OCI-LY3 (cell line): ENCODE data around the gene SLC2A4.
A peak's percentile ranks its signal among the peaks of the same experiment; 100 is the strongest.

Experiments used
- H2AFZ ChIP-seq: fragments of 200-600, 300-600 bp; shearing (Covaris generic); 2 replicates; pipeline ENCODE4 v1.6.0; 2014; ENCODE audit warnings: antibody characterized with exemption, low read depth, low read length
- H3K27ac ChIP-seq: fragments of 200-600, 300-600 bp; sonication (generic); 2 replicates; pipeline ENCODE4 v1.5.1; 2014; ENCODE audit warnings: mild to moderate bottlenecking, low read length, moderate library complexity, mixed read lengths
- H3K27me3 ChIP-seq: fragments of 200-600, 300-600 bp; sonication (generic); 2 replicates; pipeline ENCODE4 v1.6.1; 2014; ENCODE audit warnings: low read depth, low read length, mixed read lengths
- H3K36me3 ChIP-seq: fragments of 200-600, 300-600 bp; sonication (generic); replicated peaks from 2 replicates; pipeline ENCODE3; 2014; ENCODE audit warnings: low read depth, low read length, mixed read lengths
- H3K4me1 ChIP-seq: fragments of 300-600, 200-600 bp; sonication (generic); 2 replicates; pipeline ENCODE4 v1.6.1; 2014; ENCODE audit warnings: low read length, mixed read lengths
- H3K4me2 ChIP-seq: fragments of 200-600, 300-600 bp; sonication (generic); 2 replicates; pipeline ENCODE4 v1.6.1; 2014; ENCODE audit warnings: low read length, mixed read lengths
- H3K4me3 ChIP-seq: fragments of 300-600, 200-600 bp; sonication (generic); 2 replicates; pipeline ENCODE4 v1.5.1; 2014; ENCODE audit warnings: antibody characterized with exemption, mild to moderate bottlenecking, low read length, moderate library complexity
- H3K79me2 ChIP-seq: fragments of 300-600, 200-600 bp; shearing (Covaris generic); 2 replicates; pipeline ENCODE4 v1.6.1; 2014; ENCODE audit warnings: mild to moderate bottlenecking, low read length, mixed read lengths
- H3K9ac ChIP-seq: fragments of 300-600, 200-600 bp; shearing (Covaris generic); 2 replicates; pipeline ENCODE4 v1.6.0; 2014; ENCODE audit warnings: mild to moderate bottlenecking, low read length, moderate library complexity
- H3K9me3 ChIP-seq: fragments of 200-600, 300-600 bp; shearing (Covaris generic); 2 replicates; pipeline ENCODE4 v1.6.1; 2014; ENCODE audit warnings: low read length, mixed read lengths; ENCODE audit not compliant: insufficient read depth
- H4K20me1 ChIP-seq: fragments of 200-600, 300-600 bp; sonication (generic); 2 replicates; pipeline ENCODE4 v1.6.1; 2016; ENCODE audit warnings: low read length, mixed read lengths; ENCODE audit not compliant: insufficient read depth
- EZH2phosphoT487 ChIP-seq: fragments of 200-600 bp; shearing (Covaris generic); IDR thresholded peaks from 2 replicates; pipeline ENCODE4 v1.6.1; 2018; ENCODE audit warnings: antibody characterized with exemption, mixed run types, low read depth
- TF ChIP-seq, protein P1 (sequence below): fragments of 200-600, 300-600 bp; sonication (generic); IDR thresholded peaks from 2 replicates; pipeline ENCODE4 v1.5.1; 2014; ENCODE audit warnings: antibody characterized with exemption, low read length, low read depth

SLC2A4 gene

DNA sequence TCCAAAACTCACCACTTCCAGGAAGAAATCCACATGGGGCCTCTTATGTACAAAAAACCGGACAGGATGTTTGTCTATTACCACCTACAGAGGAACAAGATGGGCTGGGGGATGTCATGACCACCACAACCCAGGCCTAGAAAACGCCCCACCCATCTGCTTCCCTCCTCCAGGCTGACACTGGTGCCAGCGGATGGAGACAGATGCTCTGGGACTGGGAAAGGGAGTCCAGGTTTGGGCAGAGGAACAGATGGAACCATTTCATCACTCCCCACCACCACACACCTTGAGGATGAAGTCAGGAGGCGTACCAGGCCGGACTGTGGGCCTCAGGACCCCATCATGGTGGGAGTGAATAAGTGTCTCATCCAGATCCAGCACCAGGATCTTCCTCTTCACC is 34.7 kb upstream of the SLC2A4 start:
- Histone ChIP-seq H3K27ac (no peak overlapping the region), H3K36me3 (peaks cover 5% of the 10 kb centered on the region), H2AFZ (no peak overlapping the region), H3K9me3 (no peaks in the 10 kb centered on the region), H3K27me3 (no peaks in the 10 kb centered on the region), H3K79me2 (peaks cover 61% of the 10 kb centered on the region), H3K4me3 (no peak overlapping the region), H3K4me1 (peaks cover 14% of the 10 kb centered on the region), H3K4me2 (no peak overlapping the region), H4K20me1 (peaks cover 8% of the 10 kb centered on the region), H3K9ac (no peak overlapping the region)
- no peak for TF ChIP-seq EZH2phosphoT487
- TF ChIP-seq, protein P1, sequence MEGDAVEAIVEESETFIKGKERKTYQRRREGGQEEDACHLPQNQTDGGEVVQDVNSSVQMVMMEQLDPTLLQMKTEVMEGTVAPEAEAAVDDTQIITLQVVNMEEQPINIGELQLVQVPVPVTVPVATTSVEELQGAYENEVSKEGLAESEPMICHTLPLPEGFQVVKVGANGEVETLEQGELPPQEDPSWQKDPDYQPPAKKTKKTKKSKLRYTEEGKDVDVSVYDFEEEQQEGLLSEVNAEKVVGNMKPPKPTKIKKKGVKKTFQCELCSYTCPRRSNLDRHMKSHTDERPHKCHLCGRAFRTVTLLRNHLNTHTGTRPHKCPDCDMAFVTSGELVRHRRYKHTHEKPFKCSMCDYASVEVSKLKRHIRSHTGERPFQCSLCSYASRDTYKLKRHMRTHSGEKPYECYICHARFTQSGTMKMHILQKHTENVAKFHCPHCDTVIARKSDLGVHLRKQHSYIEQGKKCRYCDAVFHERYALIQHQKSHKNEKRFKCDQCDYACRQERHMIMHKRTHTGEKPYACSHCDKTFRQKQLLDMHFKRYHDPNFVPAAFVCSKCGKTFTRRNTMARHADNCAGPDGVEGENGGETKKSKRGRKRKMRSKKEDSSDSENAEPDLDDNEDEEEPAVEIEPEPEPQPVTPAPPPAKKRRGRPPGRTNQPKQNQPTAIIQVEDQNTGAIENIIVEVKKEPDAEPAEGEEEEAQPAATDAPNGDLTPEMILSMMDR = no peak

DNA sequence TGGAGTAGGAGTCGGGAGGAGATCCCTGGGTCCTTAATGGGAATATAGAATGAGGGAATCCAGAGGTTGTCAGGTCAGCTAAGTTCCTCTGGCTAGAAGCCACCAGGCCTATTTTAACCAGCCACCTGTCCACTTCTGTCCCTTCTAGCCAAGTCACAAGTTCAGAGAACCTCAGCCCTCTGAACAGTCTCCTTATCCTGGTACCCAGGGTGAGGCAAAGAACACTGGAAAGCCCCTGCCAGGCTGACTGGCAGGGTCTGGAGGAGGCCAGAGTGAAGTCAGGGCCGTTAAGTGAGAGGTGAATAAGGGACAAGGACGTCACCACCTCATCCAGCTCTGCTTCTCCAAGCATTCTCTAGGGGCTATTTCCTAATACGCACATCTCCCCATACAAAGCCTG is 32.7 kb upstream of the SLC2A4 start:
- Histone ChIP-seq H3K9me3 (no peaks in the 10 kb centered on the region), H3K27ac (no peak overlapping the region), H3K4me3 (no peak overlapping the region), H2AFZ (no peak overlapping the region), H3K27me3 (no peaks in the 10 kb centered on the region), H3K36me3 (peaks cover 3% of the 10 kb centered on the region), H3K9ac (no peak overlapping the region), H3K4me2 (peak overlapping the region; percentile 95), H3K79me2 (peaks cover 69% of the 10 kb centered on the region), H4K20me1 (peaks cover 8% of the 10 kb centered on the region), H3K4me1 (peaks cover 16% of the 10 kb centered on the region)
- no peak for TF ChIP-seq EZH2phosphoT487
- TF ChIP-seq, protein P1 = no peak

DNA sequence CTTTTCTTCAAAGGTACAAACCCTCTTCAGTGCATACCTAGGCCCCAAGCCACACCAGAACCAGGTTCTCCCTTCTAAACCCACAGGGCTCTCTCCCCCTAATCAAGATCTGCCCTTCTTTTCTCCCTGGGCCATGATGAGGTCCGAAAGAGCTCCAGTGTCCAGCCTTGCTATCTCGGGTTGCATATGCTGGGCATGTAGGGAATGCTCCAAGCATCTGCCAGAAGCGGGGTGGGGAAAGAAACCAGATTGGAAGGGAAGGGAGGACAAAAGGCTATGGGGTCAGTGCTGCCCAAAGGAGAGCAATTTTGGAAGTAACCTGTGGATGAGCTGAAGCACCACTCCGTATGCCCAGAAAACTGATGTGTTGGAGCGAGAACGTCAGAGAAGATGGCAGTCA is 32.3 kb upstream of the SLC2A4 start:
- H3K27me3 ChIP-seq = no peaks in the 10 kb centered on the region
- H3K4me1 ChIP-seq = peaks cover 16% of the 10 kb centered on the region
- H3K9ac ChIP-seq = peak overlapping the region; percentile 98; the same call in 1 of the 2 replicates
- H3K4me3 ChIP-seq = peak overlapping the region; percentile 98
- H3K36me3 ChIP-seq = peaks cover 6% of the 10 kb centered on the region
- no peak overlapping the region for H2AFZ ChIP-seq
- H3K4me2 ChIP-seq = peak overlapping the region; percentile 95
- H4K20me1 ChIP-seq = peaks cover 8% of the 10 kb centered on the region
- H3K79me2 ChIP-seq = peaks cover 69% of the 10 kb centered on the region
- H3K27ac ChIP-seq = no peak overlapping the region
- no peaks in the 10 kb centered on the region for H3K9me3 ChIP-seq
- TF ChIP-seq EZH2phosphoT487 = no peak
- TF ChIP-seq, protein P1 = no peak

DNA sequence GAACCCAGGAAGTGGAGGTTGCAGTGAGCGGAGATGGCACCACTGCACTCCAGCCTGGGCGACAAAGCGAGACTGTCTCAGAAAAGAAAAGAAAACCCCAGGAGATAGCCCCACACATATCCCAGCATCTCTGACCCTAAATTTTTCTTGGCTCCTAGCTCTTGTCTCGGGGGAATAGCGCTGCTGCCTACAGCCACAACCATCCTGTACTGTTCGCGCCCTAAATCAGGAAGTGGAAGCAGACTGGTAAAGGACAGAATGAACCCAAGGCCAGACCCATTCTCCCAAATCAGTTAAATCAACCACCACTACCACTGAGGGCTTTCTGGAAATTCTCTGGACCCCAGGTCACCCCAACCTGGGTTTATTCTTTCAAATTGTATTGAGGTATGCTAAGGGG is 31.7 kb upstream of the SLC2A4 start:
- H4K20me1 ChIP-seq = peaks cover 8% of the 10 kb centered on the region
- TF ChIP-seq, protein P1 = no peak
- no peak for TF ChIP-seq EZH2phosphoT487
- H3K4me1 ChIP-seq = peaks cover 16% of the 10 kb centered on the region
- H3K4me3 ChIP-seq = peak overlapping the region; percentile 98
- no peaks in the 10 kb centered on the region for H3K27me3 ChIP-seq
- H3K4me2 ChIP-seq = peak overlapping the region; percentile 95
- peaks cover 12% of the 10 kb centered on the region for H3K36me3 ChIP-seq
- no peak overlapping the region for H2AFZ ChIP-seq
- peak overlapping the region; percentile 98 for H3K9ac ChIP-seq
- H3K27ac ChIP-seq = peak overlapping the region; percentile 94
- H3K9me3 ChIP-seq = no peaks in the 10 kb centered on the region
- peaks cover 69% of the 10 kb centered on the region for H3K79me2 ChIP-seq
